ENCODE measurements around the gene CCSER1.
"Not testable (repeated sequence)": the region's sequence is repeated elsewhere in the genome, so short reads cannot be mapped to it uniquely, and the experiment has no call there.

The CCSER1 gene

GRCh38 chr4:90375081-90375480 is 247.9 kb downstream of the CCSER1 start:
- Histone ChIP-seq H3K27me3 (ENCODE audit: insufficient read depth, low read length, poor library complexity, severe bottlenecking) (no peaks in the 10 kb centered on the region), H3K4me1 (ENCODE audit: insufficient read depth, low read length, poor library complexity, severe bottlenecking) (no peaks in the 10 kb centered on the region), H4K20me1 (ENCODE audit: insufficient read depth, low read length, poor library complexity, severe bottlenecking) (no peaks in the 10 kb centered on the region), H3K36me3 (ENCODE audit: insufficient read depth, low read length) (no peaks in the 10 kb centered on the region), H3K4me2 (ENCODE audit: low read depth, low read length, poor library complexity, severe bottlenecking) (no peak overlapping the region), H3K9ac (ENCODE audit: low read depth, low read length, poor library complexity, severe bottlenecking) (no peak overlapping the region), H3K9me2 (replicated peaks; ENCODE audit: low read depth, low read length) (no peaks in the 10 kb centered on the region), H3K79me2 (ENCODE audit: insufficient read depth, low read length) (no peaks in the 10 kb centered on the region), H3K4me3 (ENCODE audit: low read length, poor library complexity, severe bottlenecking) (no peak overlapping the region), H2AFZ (ENCODE audit: low read length) (no peak overlapping the region), H3K9me3 (ENCODE audit: insufficient read depth, low read depth, low read length) (no peaks in the 10 kb centered on the region), H3F3A (ENCODE audit: low read depth) (no peaks in the 10 kb centered on the region)
- TF ChIP-seq EZH2phosphoT487 (IDR thresholded peaks at IDR 0.05; ENCODE audit: borderline replicate concordance) (no peak), CTCF (conservative IDR thresholded peaks at IDR 0.05; ENCODE audit: low read length) (no peak)

- Histone ChIP-seq H3K36me3 (ENCODE audit: insufficient read depth, low read length) (no peaks in the 10 kb centered on the region), H3K9ac (ENCODE audit: low read depth, low read length, poor library complexity, severe bottlenecking) (no peak overlapping the region), H3K9me3 (ENCODE audit: insufficient read depth, low read depth, low read length) (no peaks in the 10 kb centered on the region), H2AFZ (ENCODE audit: low read length) (no peak overlapping the region), H3K4me3 (ENCODE audit: low read length, poor library complexity, severe bottlenecking) (no peak overlapping the region), H3K4me1 (ENCODE audit: insufficient read depth, low read length, poor library complexity, severe bottlenecking) (no peaks in the 10 kb centered on the region), H3F3A (ENCODE audit: low read depth) (no peaks in the 10 kb centered on the region), H3K79me2 (ENCODE audit: insufficient read depth, low read length) (no peaks in the 10 kb centered on the region), H3K9me2 (replicated peaks; ENCODE audit: low read depth, low read length) (no peaks in the 10 kb centered on the region), H4K20me1 (ENCODE audit: insufficient read depth, low read length, poor library complexity, severe bottlenecking) (no peaks in the 10 kb centered on the region), H3K27me3 (ENCODE audit: insufficient read depth, low read length, poor library complexity, severe bottlenecking) (no peaks in the 10 kb centered on the region), H3K4me2 (ENCODE audit: low read depth, low read length, poor library complexity, severe bottlenecking) (no peak overlapping the region)
- no peak for TF ChIP-seq EZH2phosphoT487 (IDR thresholded peaks at IDR 0.05; ENCODE audit: borderline replicate concordance)
- no peak for TF ChIP-seq CTCF (conservative IDR thresholded peaks at IDR 0.05; ENCODE audit: low read length)
Measured at GRCh38 chr4:90393215-90393614, 266.0 kb downstream of the CCSER1 start.

- no peaks in the 10 kb centered on the region for H3K27me3 ChIP-seq (ENCODE audit: insufficient read depth, low read length, poor library complexity, severe bottlenecking)
- no peak overlapping the region for H3K4me3 ChIP-seq (ENCODE audit: low read length, poor library complexity, severe bottlenecking)
- H3K9me3 ChIP-seq (ENCODE audit: insufficient read depth, low read depth, low read length), result no peaks in the 10 kb centered on the region; the same call in 1 of the 2 replicates
- H3K36me3 ChIP-seq (ENCODE audit: insufficient read depth, low read length), result no peaks in the 10 kb centered on the region
- TF ChIP-seq EZH2phosphoT487 (IDR thresholded peaks at IDR 0.05; ENCODE audit: borderline replicate concordance) (no peak), CTCF (conservative IDR thresholded peaks at IDR 0.05; ENCODE audit: low read length) (no peak)
- no peak overlapping the region for H3K4me2 ChIP-seq (ENCODE audit: low read depth, low read length, poor library complexity, severe bottlenecking)
- H3F3A ChIP-seq (ENCODE audit: low read depth), result no peaks in the 10 kb centered on the region
- H3K79me2 ChIP-seq (ENCODE audit: insufficient read depth, low read length), result no peaks in the 10 kb centered on the region
- no peaks in the 10 kb centered on the region for H3K4me1 ChIP-seq (ENCODE audit: insufficient read depth, low read length, poor library complexity, severe bottlenecking)
- no peaks in the 10 kb centered on the region for H4K20me1 ChIP-seq (ENCODE audit: insufficient read depth, low read length, poor library complexity, severe bottlenecking)
- no peak overlapping the region for H3K9ac ChIP-seq (ENCODE audit: low read depth, low read length, poor library complexity, severe bottlenecking)
- H3K9me2 ChIP-seq (replicated peaks; ENCODE audit: low read depth, low read length), result no peaks in the 10 kb centered on the region
- no peak overlapping the region for H2AFZ ChIP-seq (ENCODE audit: low read length)
Measured at GRCh38 chr4:90403781-90404180, 276.6 kb downstream of the CCSER1 start.

GRCh38 chr4:90407897-90408296 is 280.7 kb downstream of the CCSER1 start:
- not testable (repeated sequence) for H3F3A ChIP-seq (ENCODE audit: low read depth); H2AFZ ChIP-seq (ENCODE audit: low read length); H3K9me3 ChIP-seq (ENCODE audit: insufficient read depth, low read depth, low read length); H3K79me2 ChIP-seq (ENCODE audit: insufficient read depth, low read length); H3K27me3 ChIP-seq (ENCODE audit: insufficient read depth, low read length, poor library complexity, severe bottlenecking); H3K4me2 ChIP-seq (ENCODE audit: low read depth, low read length, poor library complexity, severe bottlenecking); H3K9me2 ChIP-seq (replicated peaks; ENCODE audit: low read depth, low read length); H3K36me3 ChIP-seq (ENCODE audit: insufficient read depth, low read length); H3K4me3 ChIP-seq (ENCODE audit: low read length, poor library complexity, severe bottlenecking); H4K20me1 ChIP-seq (ENCODE audit: insufficient read depth, low read length, poor library complexity, severe bottlenecking); H3K9ac ChIP-seq (ENCODE audit: low read depth, low read length, poor library complexity, severe bottlenecking); H3K4me1 ChIP-seq (ENCODE audit: insufficient read depth, low read length, poor library complexity, severe bottlenecking)

- not testable (repeated sequence) for H3K9me2 ChIP-seq (replicated peaks; ENCODE audit: low read depth, low read length); H3K4me3 ChIP-seq (ENCODE audit: low read length, poor library complexity, severe bottlenecking); H4K20me1 ChIP-seq (ENCODE audit: insufficient read depth, low read length, poor library complexity, severe bottlenecking); H3K9me3 ChIP-seq (ENCODE audit: insufficient read depth, low read depth, low read length); H3K9ac ChIP-seq (ENCODE audit: low read depth, low read length, poor library complexity, severe bottlenecking); H3K27me3 ChIP-seq (ENCODE audit: insufficient read depth, low read length, poor library complexity, severe bottlenecking); H3K4me2 ChIP-seq (ENCODE audit: low read depth, low read length, poor library complexity, severe bottlenecking); H3K79me2 ChIP-seq (ENCODE audit: insufficient read depth, low read length); H3K36me3 ChIP-seq (ENCODE audit: insufficient read depth, low read length); H3F3A ChIP-seq (ENCODE audit: low read depth); H3K4me1 ChIP-seq (ENCODE audit: insufficient read depth, low read length, poor library complexity, severe bottlenecking); H2AFZ ChIP-seq (ENCODE audit: low read length)
Measured at GRCh38 chr4:90412786-90413185, 285.6 kb downstream of the CCSER1 start.

All from Loucy (cell line).